ENCODE results near the gene USH2A.
"Not testable (repeated sequence)": the region's sequence is repeated elsewhere in the genome, so short reads cannot be mapped to it uniquely, and the experiment has no call there.

Gene USH2A

DNA sequence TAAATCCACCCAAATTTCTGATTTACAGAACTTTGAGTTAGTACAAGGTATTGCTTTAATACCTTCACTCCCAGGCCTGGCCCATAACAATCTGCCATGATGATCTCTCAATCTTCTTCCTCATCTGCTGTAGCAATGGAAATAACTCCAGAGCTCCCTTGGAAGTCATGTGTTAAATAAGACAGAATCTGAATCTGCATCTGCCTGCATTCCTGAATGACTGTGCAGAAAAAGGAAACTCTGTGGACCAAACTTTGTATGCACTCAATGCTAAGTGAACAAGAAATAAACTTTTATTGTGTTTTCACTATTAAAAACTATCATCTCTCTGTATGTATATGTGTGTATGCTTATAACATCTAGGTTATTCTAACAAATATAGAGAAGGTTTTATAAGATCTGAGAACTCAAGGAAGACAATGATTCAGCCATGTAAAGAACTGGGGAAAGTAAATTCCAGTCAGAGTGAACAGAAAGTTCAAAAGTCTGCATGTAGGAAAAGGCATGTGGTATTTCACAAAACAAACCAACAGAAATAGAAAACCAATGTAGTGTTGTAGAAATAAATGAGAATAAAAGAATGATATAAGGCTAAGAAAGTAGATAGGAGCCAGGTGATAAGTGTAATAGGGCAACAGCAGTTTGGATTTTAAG lies 390.2 kb downstream of the USH2A start:
- DNase-seq: no peak

DNA sequence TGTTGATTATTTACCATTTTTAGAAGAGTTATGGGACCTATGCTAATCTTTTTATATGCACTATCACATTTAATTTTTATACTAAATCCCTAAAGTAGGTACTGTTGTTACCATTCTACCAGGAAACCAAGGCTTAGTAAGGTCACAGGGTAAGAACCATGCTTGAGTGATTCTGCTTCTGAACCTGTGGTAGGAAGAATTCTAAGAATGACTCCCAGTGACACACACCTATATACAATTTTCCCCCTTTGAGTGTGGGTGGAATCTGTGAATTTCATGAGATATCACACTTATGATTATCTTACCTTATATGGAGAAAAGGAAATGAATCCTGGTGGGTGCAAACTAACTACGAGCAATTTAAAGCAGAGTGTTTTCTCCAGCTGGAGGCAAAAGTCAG lies 391.0 kb downstream of the USH2A start:
- DNase-seq: no peak

- DNase-seq: no peak
Observed at GRCh38 chr1:216028631-216029030, 394.6 kb downstream of the USH2A start.

- no peak for DNase-seq
Observed at GRCh38 chr1:216024546-216024945, 398.7 kb downstream of the USH2A start.

- no peak for DNase-seq
Observed at GRCh38 chr1:216020743-216021345, 402.4 kb downstream of the USH2A start.

DNA sequence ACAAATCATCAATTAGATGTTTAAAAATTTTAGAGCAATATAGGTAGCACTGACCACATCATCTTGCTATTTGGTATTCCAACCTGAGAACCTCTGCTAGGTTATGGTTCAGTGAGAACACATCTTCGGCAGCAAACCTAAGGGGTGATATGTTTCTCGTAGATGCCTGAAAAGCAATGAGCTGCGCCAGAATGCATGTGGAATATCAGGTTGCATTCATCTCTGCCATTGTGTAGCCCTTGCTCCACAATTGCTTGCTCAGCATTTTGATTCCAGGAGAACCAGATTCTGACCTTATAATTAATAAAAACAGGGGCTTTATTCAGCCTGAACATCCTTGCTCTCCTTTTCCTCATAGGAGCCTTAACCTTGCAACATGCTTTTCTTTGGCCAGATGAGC lies 408.1 kb downstream of the USH2A start:
- no peak for DNase-seq

DNA sequence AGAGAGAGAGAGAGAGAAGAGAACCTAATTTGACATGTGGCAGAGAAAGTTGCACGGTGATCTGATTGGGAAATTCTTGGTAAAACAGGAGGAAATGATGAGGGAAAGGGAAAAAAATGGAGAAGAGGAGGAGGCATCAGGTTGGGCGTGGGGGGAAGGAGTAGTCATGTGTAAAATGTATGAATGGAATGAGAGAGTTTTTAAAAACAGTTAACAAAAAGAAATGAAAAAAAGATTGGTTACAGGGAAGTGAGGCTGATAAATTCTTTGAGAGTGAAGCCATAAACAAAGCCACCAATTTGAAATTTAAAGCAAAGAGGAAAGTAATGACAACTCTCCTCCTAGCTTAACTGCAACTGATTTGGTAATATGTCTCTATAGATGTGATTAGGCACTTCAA lies 409.2 kb downstream of the USH2A start:
- no peak for DNase-seq

DNA sequence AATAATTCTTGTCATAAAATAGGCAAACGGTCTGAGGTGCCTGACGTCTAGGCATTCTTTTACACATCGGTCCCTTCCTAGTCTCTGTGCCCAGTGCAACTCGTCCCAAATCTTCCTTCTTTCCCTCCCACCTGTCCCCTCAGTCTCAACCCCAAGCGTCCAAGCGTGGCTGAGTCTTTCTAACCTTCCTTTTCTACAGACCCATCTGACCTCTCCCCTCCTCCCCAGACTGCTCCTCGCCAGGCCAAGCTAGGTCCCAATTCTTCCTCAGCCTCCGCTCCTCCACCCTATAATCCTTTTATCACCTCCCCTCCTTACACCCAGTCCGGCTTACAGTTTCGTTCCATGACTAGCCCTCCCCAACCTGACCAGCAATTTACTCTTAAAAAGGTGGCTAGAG lies 413.8 kb downstream of the USH2A start:
- not testable (repeated sequence) for DNase-seq

DNA sequence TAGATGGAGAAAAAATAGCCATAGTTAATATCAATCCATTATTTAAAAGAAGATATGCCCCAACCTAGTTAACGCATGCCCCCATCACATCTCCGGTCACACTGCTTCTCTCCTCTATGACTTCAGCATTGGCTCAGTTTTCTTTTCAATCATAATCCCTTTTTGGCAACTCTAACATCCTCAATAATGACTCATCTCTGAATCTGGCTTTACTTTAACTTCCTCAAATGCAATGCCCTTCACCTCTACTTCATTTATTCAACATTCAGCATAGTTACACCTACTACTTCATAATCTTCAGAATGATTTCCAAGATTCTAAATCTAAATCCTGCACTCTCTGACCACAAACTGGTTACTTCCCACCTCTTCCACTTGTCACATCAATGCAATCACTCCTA lies 417.3 kb downstream of the USH2A start:
- no peak for DNase-seq

DNA sequence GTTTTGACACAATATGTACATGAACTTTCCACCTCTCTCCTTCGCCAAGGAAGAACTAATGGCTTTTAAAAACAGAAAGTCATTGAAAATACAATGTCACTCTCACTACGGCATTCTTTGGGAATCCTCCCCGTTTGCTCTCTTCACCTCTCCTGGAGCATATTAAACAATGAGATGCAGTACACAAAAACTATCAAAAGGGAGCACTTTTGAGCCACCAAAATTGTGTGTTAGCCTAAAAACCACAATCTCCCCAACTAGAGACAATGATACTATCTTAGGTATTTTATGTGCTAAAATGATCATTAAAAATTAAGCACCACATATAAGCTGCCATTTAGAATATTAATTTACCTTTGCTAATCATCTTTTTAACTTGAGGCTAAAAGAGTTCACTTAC lies 430.6 kb downstream of the USH2A start:
- DNase-seq: no peak

GRCh38 chr1:215987092-215987875 lies 436.0 kb downstream of the USH2A start:
- DNase-seq: no peak

DNA sequence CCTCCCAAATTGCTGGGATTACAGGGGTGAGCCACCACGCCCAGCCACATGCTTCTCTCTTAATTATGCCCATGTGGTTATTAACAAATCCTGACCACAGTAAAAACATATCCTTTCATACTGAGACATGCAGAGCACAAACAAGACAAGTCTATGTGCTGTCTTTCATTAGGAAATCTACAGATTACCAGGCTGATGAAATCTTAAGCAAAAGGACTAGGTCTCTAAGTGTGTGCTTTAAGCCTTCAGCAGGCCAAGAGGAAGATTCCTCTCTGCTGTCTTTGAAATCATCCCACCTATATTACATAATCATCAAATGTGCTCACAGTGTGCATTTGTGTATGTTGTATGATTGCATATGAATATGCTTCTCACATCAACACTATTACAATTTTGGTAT lies 436.8 kb downstream of the USH2A start:
- DNase-seq: no peak

DNA sequence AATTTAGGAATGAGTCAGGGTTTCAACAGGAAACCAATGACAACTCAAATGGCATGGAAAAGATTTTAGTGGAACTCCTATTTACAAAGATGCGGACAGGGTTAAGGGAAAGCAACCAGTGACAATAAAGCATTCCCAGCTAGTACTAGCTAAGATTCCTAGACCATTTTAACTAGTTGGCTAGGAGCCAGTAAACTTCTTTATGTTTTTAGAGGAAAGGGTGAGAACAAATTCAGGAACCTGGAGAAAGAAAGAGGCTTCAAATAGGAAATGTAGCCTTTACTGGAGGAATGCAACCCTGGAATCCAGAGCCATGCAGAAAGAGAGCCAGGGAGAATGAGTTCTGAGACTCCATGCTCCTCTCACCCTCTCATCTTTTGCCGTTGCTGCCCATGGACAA lies 439.6 kb downstream of the USH2A start:
- DNase-seq: no peak

GRCh38 chr1:215971793-215972441 lies 451.3 kb downstream of the USH2A start:
- DNase-seq: no peak

DNA sequence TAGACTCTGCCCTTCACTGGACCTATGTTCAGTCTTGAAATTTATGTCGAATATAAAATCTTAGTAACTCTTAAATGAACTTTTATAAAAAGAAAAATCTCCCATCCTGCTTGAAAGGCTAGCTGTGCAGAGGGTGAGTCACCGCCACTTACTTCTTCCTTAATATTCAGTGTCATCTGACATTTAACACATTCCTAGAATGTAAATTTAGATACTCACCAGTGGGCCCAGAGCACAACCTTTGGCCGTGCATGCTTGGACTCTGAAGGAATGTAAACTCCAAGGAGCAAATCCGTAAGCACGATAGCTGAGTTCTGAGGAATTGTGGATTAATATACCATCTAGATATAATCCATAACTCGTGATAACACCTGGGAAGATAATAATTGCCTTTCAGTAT lies 452.8 kb downstream of the USH2A start:
- no peak for DNase-seq

DNA sequence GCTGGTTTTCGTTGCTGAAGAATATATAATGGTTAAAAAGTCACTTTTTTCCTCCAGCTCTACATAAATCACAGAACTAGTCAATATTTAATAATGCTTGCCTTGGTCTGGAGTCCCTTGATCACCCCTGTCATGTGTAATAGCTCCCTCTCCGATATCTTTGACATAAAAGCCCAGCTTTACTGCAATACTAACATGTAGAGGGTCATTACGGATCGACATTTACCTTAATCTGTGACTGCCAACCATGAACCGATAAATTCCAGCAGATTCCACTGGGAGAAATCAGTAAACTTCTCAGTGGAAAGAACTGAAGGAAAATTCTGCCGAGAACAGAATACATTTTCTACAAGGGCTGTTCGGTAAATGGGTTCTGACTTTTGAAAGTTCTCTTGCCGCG lies 459.6 kb downstream of the USH2A start:
- DNase-seq: no peak

DNA sequence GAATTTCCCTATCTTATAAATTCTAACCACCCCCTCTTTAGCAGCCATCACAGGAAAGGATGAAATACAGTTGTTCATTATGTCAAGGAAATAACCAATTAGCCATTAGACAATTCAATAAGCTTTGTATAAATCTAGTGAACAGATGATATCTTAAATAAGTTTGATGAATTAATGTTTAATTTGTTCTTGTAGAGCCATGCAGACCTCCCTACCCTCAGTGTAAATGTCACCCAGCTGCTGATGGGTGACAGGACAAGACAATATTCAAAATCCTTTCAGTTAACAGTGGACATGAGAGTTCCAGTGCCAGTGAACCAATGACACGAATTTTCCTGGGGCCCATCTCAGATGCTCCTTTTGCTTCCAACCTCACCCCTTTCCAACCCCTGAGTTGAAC lies 460.2 kb downstream of the USH2A start:
- DNase-seq: no peak

- no peak for DNase-seq
Observed at GRCh38 chr1:215958841-215959240, 464.4 kb downstream of the USH2A start.

- no peak for DNase-seq
Observed at GRCh38 chr1:215957663-215958062, 465.6 kb downstream of the USH2A start.

GRCh38 chr1:215932558-215932957 lies 490.7 kb downstream of the USH2A start:
- no peak for DNase-seq

DNA sequence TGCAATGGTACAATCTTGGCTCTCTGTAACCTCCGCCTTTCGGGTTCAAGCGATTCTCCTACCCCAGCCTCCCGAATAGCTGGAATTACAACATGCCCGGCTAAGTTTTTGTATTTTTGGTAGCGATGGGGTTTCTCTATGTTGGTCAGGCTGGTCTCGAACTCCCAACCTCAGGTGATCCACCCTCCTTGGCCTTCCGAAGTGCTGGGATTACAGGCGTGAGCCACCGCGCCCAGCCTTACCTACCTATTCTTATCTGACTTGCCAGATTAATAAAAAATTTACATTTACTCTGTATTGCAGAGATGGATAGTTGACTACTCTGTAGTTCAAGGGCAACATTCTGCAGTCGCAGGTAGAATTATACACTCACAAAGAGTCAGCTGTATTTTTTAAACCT lies 496.6 kb downstream of the USH2A start:
- no peak for DNase-seq

DNA sequence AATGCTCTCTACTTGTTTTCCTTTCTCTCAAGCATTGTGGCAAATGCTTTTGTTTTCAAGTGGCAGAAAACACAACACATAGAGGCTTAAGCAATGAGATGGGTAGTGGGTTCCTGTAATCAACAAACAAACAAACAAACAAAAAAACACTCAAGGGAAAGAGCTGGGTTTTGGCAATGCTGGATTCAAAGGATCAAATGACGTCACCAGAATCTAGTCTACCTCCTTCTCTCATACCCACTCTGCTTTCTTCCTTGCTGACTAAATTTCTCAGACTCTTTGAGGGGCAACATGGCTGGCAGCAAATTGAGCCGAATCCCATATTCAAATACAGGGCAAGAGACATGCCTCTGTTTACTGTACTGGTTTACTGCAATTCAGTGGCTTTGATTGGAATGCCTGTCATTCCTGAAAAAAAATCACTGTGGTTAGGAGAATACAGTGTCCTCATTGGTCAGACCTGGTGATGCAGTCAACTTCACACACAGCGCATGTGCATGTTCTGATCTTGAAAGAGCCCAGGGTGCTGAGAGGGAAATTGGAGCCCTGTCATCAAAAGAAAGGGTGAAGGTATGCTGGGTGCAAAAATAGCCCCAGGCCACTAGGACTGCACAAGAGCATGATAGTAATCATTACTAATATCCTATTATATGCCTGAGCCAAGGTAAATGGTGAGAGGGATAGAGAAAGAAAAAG lies 500.0 kb downstream of the USH2A start:
- no peak for DNase-seq

DNA sequence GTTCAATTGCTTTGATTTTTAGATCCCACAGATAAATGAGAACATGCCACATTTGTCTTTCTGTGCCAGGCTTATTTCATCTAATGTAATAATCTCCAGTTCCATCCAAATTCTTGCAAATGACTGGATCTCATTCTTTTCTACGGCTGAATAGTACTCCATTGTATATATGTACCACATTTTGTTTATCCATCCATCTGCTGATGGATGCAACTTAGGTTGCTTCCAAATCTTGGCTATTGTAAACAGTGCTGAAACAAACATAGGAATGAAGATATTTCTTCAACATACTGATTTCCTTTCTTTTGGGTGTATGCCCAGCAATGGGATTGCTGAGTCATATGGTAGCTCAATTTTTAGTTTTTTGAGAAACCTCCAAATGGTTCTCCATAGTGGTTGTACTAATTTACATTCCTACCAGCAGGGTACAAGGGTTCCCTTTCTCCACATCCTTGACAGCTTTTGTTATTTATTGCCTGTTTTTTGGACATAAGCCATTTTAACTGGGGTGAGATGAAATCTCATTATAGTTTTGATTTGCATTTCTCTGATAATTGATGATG lies 511.8 kb downstream of the USH2A start:
- no peak for DNase-seq
